ENCODE results near the gene NUBP2. TPM values are rescaled to one million over a fixed set of nuclear protein-coding genes. Genes with fewer than 3 reads are reported as not detected.

NUBP2 gene
- total RNA-seq, 1 experiment from 2014 or later, result 103 TPM

DNA sequence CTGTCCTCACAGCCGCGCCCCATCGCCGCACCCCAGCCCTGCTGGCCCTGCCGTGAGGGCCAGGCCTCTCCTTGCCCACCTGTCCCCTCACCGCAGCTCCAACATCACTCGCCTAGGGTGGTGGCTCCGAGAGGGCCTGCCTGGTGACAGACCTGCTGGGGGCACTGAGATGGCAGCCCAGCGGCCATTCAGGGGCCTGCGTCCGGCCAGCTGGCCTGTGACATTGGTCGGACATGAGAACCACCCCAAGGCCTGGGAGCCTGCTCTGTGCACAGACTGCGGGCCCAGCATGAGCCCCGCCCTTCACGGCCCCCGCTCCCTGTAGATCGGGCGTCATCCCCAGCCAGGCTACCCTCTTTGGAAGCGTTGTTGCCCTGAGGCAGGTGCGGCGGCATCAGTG, 23.2 kb upstream of the NUBP2 start:
- Histone ChIP-seq H3K27me3 (ENCODE audit: insufficient read depth, low read length) (no peaks in the 10 kb centered on the region), H4K20me1 (ENCODE audit: insufficient read depth) (no peaks in the 10 kb centered on the region), H3K4me3 (replicated peaks in 1 of 2; ENCODE audit: low read depth in 1 of 2, low read length in 2 of 2) (no peak overlapping the region), H3K27ac (ENCODE audit: low read depth, low read length) (no peak overlapping the region), H2AFZ (ENCODE audit: low read depth, low read length, poor library complexity, severe bottlenecking) (no peak overlapping the region), H3K9ac (ENCODE audit: low read length) (no peak overlapping the region), H3K9me2 (ENCODE audit: insufficient read depth) (no peaks in the 10 kb centered on the region), H3K79me2 (ENCODE audit: insufficient read depth, low read length) (no peaks in the 10 kb centered on the region), H3K36me3 (ENCODE audit: control insufficient read depth in 1 of 2, insufficient read depth in 2 of 2, low read length in 2 of 2) (0 out of 4 replicates have a peak, but pooled peaks cover 0 to 6% of the 10 kb centered on the region in 2 experiments), H3K4me2 (ENCODE audit: low read length) (no peak overlapping the region), H3K9me3 (ENCODE audit: control insufficient read depth in 1 of 2, insufficient read depth in 1 of 2, low read depth in 1 of 2, low read length in 2 of 2) (no peaks in the 10 kb centered on the region), H3K4me1 (ENCODE audit: control insufficient read depth in 1 of 2, insufficient read depth in 2 of 2, low read length in 2 of 2) (peaks cover 8 to 15% of the 10 kb centered on the region in 2 experiments; a peak in 3 of 4 replicates)
- BruUV-seq (replicated peaks), result no TSS peak
- intact Hi-C loops (cut with micrococcal nuclease), result no loop called here
- ChIA-PET CTCF (no interaction called here), RAD21 (ENCODE audit: low non-redundant PET in 1 of 2, low total read pairs in 2 of 2, uncharacterized antibody in 2 of 2, unreplicated experiment in 2 of 2) (no interaction called here), POLR2A (no interaction called here)
- TF ChIP-seq ZFX (IDR thresholded peaks at IDR 0.05) (no peak), EGR1 (IDR thresholded peaks at IDR 0.05; ENCODE audit: low read depth) (no peak), SP1 (IDR thresholded peaks at IDR 0.05; ENCODE audit: low read depth) (no peak), RAD21 (IDR thresholded peaks at IDR 0.05; ENCODE audit: low read depth) (no peak), EZH2phosphoT487 (IDR thresholded peaks at IDR 0.05; ENCODE audit: borderline replicate concordance) (no peak), TCF7L2 (IDR thresholded peaks at IDR 0.05; ENCODE audit: borderline replicate concordance, extremely low read depth, insufficient read depth, insufficient read length) (no peak), JUND (IDR thresholded peaks at IDR 0.05) (no peak), ELF1 (IDR thresholded peaks at IDR 0.05; ENCODE audit: borderline replicate concordance, low read depth) (no peak), CEBPB (IDR thresholded peaks at IDR 0.05; ENCODE audit: low read depth) (no peak), EZH2 (IDR thresholded peaks at IDR 0.05) (no peak), SIN3A (IDR thresholded peaks at IDR 0.05; ENCODE audit: low read depth) (no peak), FOSL1 (IDR thresholded peaks at IDR 0.05; ENCODE audit: low read depth) (no peak)
- TF ChIP-seq, protein P1, sequence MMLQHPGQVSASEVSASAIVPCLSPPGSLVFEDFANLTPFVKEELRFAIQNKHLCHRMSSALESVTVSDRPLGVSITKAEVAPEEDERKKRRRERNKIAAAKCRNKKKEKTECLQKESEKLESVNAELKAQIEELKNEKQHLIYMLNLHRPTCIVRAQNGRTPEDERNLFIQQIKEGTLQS (IDR thresholded peaks at IDR 0.05), result no peak
- TF ChIP-seq, protein P2, sequence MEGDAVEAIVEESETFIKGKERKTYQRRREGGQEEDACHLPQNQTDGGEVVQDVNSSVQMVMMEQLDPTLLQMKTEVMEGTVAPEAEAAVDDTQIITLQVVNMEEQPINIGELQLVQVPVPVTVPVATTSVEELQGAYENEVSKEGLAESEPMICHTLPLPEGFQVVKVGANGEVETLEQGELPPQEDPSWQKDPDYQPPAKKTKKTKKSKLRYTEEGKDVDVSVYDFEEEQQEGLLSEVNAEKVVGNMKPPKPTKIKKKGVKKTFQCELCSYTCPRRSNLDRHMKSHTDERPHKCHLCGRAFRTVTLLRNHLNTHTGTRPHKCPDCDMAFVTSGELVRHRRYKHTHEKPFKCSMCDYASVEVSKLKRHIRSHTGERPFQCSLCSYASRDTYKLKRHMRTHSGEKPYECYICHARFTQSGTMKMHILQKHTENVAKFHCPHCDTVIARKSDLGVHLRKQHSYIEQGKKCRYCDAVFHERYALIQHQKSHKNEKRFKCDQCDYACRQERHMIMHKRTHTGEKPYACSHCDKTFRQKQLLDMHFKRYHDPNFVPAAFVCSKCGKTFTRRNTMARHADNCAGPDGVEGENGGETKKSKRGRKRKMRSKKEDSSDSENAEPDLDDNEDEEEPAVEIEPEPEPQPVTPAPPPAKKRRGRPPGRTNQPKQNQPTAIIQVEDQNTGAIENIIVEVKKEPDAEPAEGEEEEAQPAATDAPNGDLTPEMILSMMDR (IDR thresholded peaks at IDR 0.05 in 2 of 3, conservative IDR thresholded peaks at IDR 0.05 in 1 of 3; ENCODE audit: borderline replicate concordance in 1 of 3, insufficient read depth in 1 of 3, low read depth in 2 of 3, low read length in 2 of 3), result no peak
- TF ChIP-seq, protein P3, sequence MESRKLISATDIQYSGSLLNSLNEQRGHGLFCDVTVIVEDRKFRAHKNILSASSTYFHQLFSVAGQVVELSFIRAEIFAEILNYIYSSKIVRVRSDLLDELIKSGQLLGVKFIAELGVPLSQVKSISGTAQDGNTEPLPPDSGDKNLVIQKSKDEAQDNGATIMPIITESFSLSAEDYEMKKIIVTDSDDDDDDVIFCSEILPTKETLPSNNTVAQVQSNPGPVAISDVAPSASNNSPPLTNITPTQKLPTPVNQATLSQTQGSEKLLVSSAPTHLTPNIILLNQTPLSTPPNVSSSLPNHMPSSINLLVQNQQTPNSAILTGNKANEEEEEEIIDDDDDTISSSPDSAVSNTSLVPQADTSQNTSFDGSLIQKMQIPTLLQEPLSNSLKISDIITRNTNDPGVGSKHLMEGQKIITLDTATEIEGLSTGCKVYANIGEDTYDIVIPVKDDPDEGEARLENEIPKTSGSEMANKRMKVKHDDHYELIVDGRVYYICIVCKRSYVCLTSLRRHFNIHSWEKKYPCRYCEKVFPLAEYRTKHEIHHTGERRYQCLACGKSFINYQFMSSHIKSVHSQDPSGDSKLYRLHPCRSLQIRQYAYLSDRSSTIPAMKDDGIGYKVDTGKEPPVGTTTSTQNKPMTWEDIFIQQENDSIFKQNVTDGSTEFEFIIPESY (IDR thresholded peaks at IDR 0.05; ENCODE audit: extremely low read depth, insufficient replicate concordance, low read length), result no peak
- TF ChIP-seq, protein P4, sequence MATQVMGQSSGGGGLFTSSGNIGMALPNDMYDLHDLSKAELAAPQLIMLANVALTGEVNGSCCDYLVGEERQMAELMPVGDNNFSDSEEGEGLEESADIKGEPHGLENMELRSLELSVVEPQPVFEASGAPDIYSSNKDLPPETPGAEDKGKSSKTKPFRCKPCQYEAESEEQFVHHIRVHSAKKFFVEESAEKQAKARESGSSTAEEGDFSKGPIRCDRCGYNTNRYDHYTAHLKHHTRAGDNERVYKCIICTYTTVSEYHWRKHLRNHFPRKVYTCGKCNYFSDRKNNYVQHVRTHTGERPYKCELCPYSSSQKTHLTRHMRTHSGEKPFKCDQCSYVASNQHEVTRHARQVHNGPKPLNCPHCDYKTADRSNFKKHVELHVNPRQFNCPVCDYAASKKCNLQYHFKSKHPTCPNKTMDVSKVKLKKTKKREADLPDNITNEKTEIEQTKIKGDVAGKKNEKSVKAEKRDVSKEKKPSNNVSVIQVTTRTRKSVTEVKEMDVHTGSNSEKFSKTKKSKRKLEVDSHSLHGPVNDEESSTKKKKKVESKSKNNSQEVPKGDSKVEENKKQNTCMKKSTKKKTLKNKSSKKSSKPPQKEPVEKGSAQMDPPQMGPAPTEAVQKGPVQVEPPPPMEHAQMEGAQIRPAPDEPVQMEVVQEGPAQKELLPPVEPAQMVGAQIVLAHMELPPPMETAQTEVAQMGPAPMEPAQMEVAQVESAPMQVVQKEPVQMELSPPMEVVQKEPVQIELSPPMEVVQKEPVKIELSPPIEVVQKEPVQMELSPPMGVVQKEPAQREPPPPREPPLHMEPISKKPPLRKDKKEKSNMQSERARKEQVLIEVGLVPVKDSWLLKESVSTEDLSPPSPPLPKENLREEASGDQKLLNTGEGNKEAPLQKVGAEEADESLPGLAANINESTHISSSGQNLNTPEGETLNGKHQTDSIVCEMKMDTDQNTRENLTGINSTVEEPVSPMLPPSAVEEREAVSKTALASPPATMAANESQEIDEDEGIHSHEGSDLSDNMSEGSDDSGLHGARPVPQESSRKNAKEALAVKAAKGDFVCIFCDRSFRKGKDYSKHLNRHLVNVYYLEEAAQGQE (IDR thresholded peaks at IDR 0.05; ENCODE audit: low read depth), result no peak
- DNase-seq (ENCODE audit: low read depth, low spot score) (no peak), ATAC-seq (no peak)
